Measurements from ENCODE around the gene GRIK5.

GRIK5 gene

GRCh38 chr19:42065051-42065450 lies 5.0 kb downstream of the GRIK5 start:
- no peak for TF ChIP-seq CTCF (IDR thresholded peaks at IDR 0.05)

- TF ChIP-seq CTCF (IDR thresholded peaks at IDR 0.05), result no peak
Measured at GRCh38 chr19:42064432-42064831, 5.6 kb downstream of the GRIK5 start.

GRCh38 chr19:42062381-42062780 lies 7.6 kb downstream of the GRIK5 start:
- no peak for TF ChIP-seq CTCF (IDR thresholded peaks at IDR 0.05)

- TF ChIP-seq CTCF (IDR thresholded peaks at IDR 0.05), result no peak
Measured at GRCh38 chr19:42060117-42060516, 9.9 kb downstream of the GRIK5 start.

- TF ChIP-seq CTCF (IDR thresholded peaks at IDR 0.05), result no peak
Measured at GRCh38 chr19:42059196-42059595, 10.8 kb downstream of the GRIK5 start.

- no peak for TF ChIP-seq CTCF (IDR thresholded peaks at IDR 0.05)
Measured at GRCh38 chr19:42057846-42058245, 12.2 kb downstream of the GRIK5 start.

GRCh38 chr19:42054205-42054604 lies 15.8 kb downstream of the GRIK5 start:
- TF ChIP-seq CTCF (IDR thresholded peaks at IDR 0.05), result no peak
